Duodenal mucosa (tissue), 2 donors: ENCODE results near the gene COL9A3.

Source experiments
- H3K27ac ChIP-seq: one replicate; pipeline ENCODE4 v1.7.0; 2013; ENCODE audit warnings: low read depth, low read length
- H3K27me3 ChIP-seq, 2 donors: one replicate each; pipeline ENCODE4 v1.7.0; 2013; ENCODE audit warnings: low read length in 2 of 2, control low read depth in 1 of 2; ENCODE audit not compliant: insufficient read depth in 2 of 2, control insufficient read depth in 1 of 2
- H3K36me3 ChIP-seq, 2 donors: one replicate each; pipeline ENCODE4 v1.7.0; 2013; ENCODE audit warnings: low read length in 2 of 2, control low read depth in 1 of 2; ENCODE audit not compliant: insufficient read depth in 2 of 2, control insufficient read depth in 1 of 2
- H3K4me1 ChIP-seq, 2 donors: one replicate each; pipeline ENCODE4 v1.7.0; 2013; ENCODE audit warnings: low read length in 2 of 2, control low read depth in 1 of 2; ENCODE audit not compliant: insufficient read depth in 2 of 2, control insufficient read depth in 1 of 2
- H3K4me3 ChIP-seq, 2 donors: one replicate each; pipeline ENCODE4 v1.7.0; 2013; ENCODE audit warnings: low read length in 2 of 2, low read depth in 1 of 2
- H3K9ac ChIP-seq, 2 donors: one replicate each; pipeline ENCODE4 v1.7.0; 2013; ENCODE audit warnings: low read length in 2 of 2, low read depth in 1 of 2
- H3K9me3 ChIP-seq, 2 donors: one replicate each; pipeline ENCODE4 v1.7.0; 2013; ENCODE audit warnings: low read length in 2 of 2, control low read depth in 1 of 2; ENCODE audit not compliant: control insufficient read depth in 1 of 2

The COL9A3 gene

DNA sequence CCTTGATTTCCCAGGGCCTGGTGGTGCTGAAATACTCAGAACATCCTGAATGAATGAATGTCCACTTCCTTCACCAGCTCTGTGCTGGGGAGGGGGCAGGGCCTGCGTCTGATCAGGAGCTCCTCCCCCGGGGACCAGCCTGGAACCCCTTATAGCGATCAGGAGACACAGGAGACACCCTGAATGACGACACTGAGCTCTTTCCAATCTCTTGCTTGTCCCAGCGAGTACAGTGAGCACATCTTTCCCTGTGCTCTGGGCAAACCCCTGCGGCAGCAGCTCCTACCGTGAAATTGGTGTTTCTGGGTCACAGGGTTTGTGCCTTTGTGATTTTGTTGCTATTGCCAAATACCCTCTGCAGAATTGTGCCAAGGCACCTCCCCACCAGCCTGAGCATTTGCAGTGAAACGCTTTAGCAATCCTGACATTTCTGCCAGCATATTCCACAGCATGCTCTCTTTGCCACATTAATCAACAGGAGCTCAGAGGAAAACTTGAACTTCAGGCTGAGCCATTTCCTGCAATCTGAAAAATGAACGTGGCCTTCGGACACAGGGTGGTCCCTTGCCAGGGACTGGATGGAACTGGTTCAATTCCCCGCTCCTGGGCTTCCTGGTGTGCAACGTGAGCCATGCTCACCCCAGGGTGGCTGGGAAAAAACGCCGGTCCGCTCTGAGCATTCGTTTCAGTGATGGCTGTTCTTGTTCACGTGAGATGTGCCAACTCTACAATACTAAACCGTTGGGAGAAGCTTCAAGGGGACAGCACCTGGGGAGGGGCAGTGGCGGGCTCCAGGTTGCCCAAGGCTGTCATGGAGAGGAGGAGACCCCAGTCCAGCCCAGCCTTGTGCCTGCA is 43.6 kb upstream of the COL9A3 start:
- Histone ChIP-seq H3K27ac (no peak overlapping the region), H3K36me3 (no peaks in the 10 kb centered on the region), H3K9me3 (no peaks in the 10 kb centered on the region), H3K9ac (no peak overlapping the region), H3K4me3 (no peak overlapping the region), H3K27me3 (no peaks in the 10 kb centered on the region), H3K4me1 (peaks cover 26 to 35% of the 10 kb centered on the region in 2 donors)

DNA sequence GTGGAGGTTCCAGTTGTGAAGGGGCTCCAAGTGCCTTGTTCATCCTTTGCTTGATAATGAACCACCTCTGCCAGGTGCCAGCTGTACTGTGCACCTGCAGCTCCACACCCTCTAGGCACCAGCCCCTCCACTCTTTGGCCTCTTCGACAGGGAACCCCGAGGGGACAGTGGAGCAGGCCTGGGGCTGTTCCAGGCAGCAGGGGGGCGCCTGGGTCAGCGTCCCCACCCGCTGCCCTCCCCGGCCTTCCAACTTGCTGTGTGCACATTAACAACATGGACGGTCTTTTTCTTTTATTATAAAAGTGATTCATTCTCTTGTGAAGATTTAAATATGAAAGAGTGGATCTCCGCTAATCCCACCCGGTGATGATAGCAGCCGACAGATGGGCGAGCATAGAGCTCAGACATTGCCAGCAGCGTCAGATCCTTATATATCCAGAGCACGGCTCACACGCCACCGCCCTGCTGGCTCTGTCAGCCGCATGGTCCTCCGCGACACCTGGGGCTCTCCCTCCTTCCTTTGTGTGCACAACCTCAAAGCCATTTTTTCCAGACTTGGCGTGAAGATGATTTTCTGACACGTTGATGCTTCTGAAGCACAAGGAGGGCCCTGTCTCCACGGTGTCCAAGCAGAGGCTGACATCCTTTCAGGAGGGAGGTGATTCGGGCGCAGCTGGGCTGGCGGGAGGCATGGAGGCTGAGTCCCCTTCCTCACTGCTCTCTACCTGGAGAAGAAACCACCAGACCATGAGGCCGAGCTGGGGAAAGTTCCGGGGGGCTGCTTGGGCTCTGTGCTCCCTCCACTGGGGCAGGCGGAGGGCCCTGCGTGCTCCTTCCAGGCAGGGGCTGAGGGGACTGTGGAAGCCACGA is 42.8 kb upstream of the COL9A3 start:
- Histone ChIP-seq H3K27me3 (no peaks in the 10 kb centered on the region), H3K27ac (no peak overlapping the region), H3K4me1 (peaks cover 17 to 31% of the 10 kb centered on the region in 2 donors), H3K36me3 (no peaks in the 10 kb centered on the region), H3K9ac (no peak overlapping the region), H3K9me3 (no peaks in the 10 kb centered on the region), H3K4me3 (no peak overlapping the region)

DNA sequence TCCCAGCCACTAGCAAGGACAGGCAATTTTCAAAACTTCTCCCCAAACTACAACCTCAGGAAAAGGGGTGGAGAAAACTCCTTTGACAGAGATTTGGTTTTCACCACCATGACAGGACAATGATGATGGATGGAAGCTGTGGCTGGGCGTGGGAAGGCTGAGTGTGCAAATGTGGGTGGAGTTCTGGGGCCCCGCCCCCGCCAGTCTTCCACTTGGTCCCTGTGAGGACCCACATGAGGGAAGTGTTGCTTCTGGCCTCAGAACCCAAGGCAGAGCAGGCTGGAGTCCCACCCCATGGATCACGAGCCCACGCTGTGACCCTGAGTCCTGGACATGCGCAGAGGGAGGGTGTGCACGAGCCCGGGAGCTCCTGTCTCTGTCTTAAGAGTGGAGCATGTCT is 42.1 kb upstream of the COL9A3 start:
- Histone ChIP-seq H3K36me3 (no peaks in the 10 kb centered on the region), H3K9ac (no peak overlapping the region), H3K27ac (no peak overlapping the region), H3K4me3 (no peak overlapping the region), H3K9me3 (no peaks in the 10 kb centered on the region), H3K27me3 (no peaks in the 10 kb centered on the region), H3K4me1 (peaks cover 16 to 29% of the 10 kb centered on the region in 2 donors)

- Histone ChIP-seq H3K27ac (no peak overlapping the region), H3K36me3 (no peaks in the 10 kb centered on the region), H3K9me3 (no peaks in the 10 kb centered on the region), H3K9ac (no peak overlapping the region), H3K4me1 (peaks cover 16 to 29% of the 10 kb centered on the region in 2 donors), H3K27me3 (no peaks in the 10 kb centered on the region), H3K4me3 (no peak overlapping the region)
These were observed 41.6 kb upstream of the COL9A3 start for GRCh38 chr20:62775206-62775605.

- Histone ChIP-seq H3K4me1 (peaks cover 16 to 29% of the 10 kb centered on the region in 2 donors), H3K27me3 (no peaks in the 10 kb centered on the region), H3K4me3 (peak overlapping the region; percentile 61 to 64), H3K36me3 (no peaks in the 10 kb centered on the region), H3K9me3 (no peaks in the 10 kb centered on the region), H3K27ac (peak overlapping the region; percentile 39), H3K9ac (peak overlapping the region; percentile 78 to 81)
These were observed 40.7 kb upstream of the COL9A3 start for GRCh38 chr20:62776035-62776691.

DNA sequence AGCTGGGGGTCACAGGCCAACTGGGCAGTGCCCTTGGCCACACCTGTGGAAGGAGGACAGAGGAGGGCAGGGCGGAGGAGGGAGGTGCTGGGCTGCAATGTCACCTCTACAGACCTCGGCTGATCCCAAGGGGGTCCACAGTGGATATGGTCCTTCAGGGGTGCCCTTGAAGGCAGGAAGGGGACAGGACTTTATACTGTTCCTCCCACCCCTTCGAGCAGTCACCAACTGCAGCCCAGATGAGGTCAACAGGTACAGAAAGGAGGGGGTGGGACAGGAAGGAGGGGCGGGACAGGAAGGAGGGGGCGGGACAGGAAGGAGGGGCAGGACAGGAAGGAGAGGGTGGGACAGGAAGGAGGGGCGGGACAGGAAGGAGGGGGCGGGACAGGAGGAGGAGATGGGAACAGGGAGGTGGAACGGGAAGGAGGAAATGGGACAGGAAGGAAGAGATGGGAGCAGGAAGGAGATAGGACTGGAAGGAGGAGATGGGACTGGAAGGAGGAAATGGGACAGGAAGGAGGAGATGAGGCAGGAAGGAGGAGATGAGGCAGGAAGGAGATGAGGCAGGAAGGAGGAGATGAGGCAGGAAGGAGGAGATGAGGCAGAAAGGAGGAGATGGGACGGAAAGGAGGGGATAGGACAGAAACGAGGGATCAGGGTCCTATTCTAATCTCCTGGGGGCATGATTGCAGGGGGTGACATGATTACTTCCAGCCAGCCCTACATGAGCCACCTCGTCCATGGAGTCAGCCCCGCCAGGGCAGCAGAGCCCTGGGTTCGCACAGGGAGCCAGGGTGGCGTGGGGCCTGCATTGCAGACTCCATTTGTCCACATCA is 39.9 kb upstream of the COL9A3 start:
- Histone ChIP-seq H3K9ac (peak overlapping the region; percentile 78 to 81), H3K36me3 (no peaks in the 10 kb centered on the region), H3K4me1 (peaks cover 16 to 29% of the 10 kb centered on the region in 2 donors), H3K27me3 (no peaks in the 10 kb centered on the region), H3K9me3 (no peaks in the 10 kb centered on the region), H3K4me3 (peak overlapping the region; percentile 61 to 64), H3K27ac (peak overlapping the region; percentile 39)

- H3K9me3 ChIP-seq = no peaks in the 10 kb centered on the region
- H3K4me1 ChIP-seq = peaks cover 16 to 29% of the 10 kb centered on the region in 2 donors
- no peak overlapping the region for H3K9ac ChIP-seq
- H3K36me3 ChIP-seq = no peaks in the 10 kb centered on the region
- H3K27me3 ChIP-seq = no peaks in the 10 kb centered on the region
- H3K27ac ChIP-seq = no peak overlapping the region
- no peak overlapping the region for H3K4me3 ChIP-seq
These were observed 39.4 kb upstream of the COL9A3 start for GRCh38 chr20:62777528-62777830.

- Histone ChIP-seq H3K4me3 (no peak overlapping the region), H3K4me1 (peaks cover 12 to 24% of the 10 kb centered on the region in 2 donors)
These were observed 38.8 kb upstream of the COL9A3 start for GRCh38 chr20:62778058-62778457.

GRCh38 chr20:62778601-62779416 is 38.0 kb upstream of the COL9A3 start:
- Histone ChIP-seq H3K4me1 (peaks cover 9 to 20% of the 10 kb centered on the region in 2 donors), H3K9ac (no peak overlapping the region), H3K9me3 (no peaks in the 10 kb centered on the region), H3K27me3 (no peaks in the 10 kb centered on the region), H3K27ac (no peak overlapping the region), H3K4me3 (no peak overlapping the region), H3K36me3 (no peaks in the 10 kb centered on the region)

More at GRCh38 chr20:62778058-62778457, 38.8 kb upstream of the COL9A3 start:
- H3K27ac ChIP-seq = no peak overlapping the region
- H3K9me3 ChIP-seq = no peaks in the 10 kb centered on the region
- no peak overlapping the region for H3K9ac ChIP-seq
- H3K27me3 ChIP-seq = no peaks in the 10 kb centered on the region
- H3K36me3 ChIP-seq = no peaks in the 10 kb centered on the region
